Measurements from ENCODE around the gene SVOP. TPM values are rescaled to one million over a fixed set of nuclear protein-coding genes. Genes with fewer than 3 reads are reported as not detected.

Gene SVOP
- polyA plus RNA-seq, 2 of the 4 experiments (the other 2 are of a cell fraction) = not detected

DNA sequence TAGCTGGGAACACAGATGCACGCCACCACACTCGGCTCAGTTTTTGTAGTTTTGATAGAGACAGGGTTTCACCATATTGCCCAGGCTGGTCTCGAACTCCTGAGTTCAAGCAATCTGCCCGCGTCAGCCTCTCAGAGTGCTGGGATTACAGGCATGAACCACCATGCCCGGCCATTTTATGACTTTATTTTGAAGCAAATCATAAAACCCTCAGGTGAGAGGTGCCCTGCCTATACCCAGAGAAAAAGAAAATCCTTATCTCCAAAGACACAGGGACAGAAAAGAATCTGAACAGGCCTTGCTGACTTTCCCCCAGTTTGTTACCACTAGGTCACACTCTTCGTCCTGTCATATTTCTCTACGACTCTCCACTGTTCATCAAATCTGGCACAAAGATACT lies 92.2 kb downstream of the SVOP start:
- FAIRE-seq (no peak), DNase-seq (ENCODE audit: low read depth in 1 of 2, low spot score in 1 of 2) (no peak), ATAC-seq (no peak)
- Histone ChIP-seq H3K4me1 (no peaks in the 10 kb centered on the region), H3K4me2 (no peak overlapping the region), H3K27ac (no peak overlapping the region), H3K4me3 (no peak overlapping the region), H3K9me3 (no peaks in the 10 kb centered on the region)
- ChIA-PET POLR2A (no interaction called here), CTCF (interaction anchor here (1.1 kb wide), 1 partner anchor 22 kb away, joined by 6 read pairs; no protein-coding TSS in a partner anchor)
- 77% methylated on average over 8 of the region's 8 CpGs for WGBS (ENCODE audit: missing lambda C conversion rate)
- TF ChIP-seq POLR2A (IDR thresholded peaks at IDR 0.05; ENCODE audit: low read length) (no peak), GATA3 (IDR thresholded peaks at IDR 0.05; ENCODE audit: borderline replicate concordance) (no peak), EP300 (IDR thresholded peaks at IDR 0.05) (no peak), SMC3 (IDR thresholded peaks at IDR 0.05) (no peak), RARB (CRISPR knock-in tag; IDR thresholded peaks at IDR 0.05) (no peak), ZC3H11A (IDR thresholded peaks at IDR 0.05) (no peak), KDM5A (IDR thresholded peaks at IDR 0.05) (no peak), RNF2 (IDR thresholded peaks at IDR 0.05; ENCODE audit: borderline replicate concordance, low read depth) (no peak), JUNB (IDR thresholded peaks at IDR 0.05) (no peak), MAZ (IDR thresholded peaks at IDR 0.05; ENCODE audit: borderline replicate concordance, low read depth, low read length) (no peak), HOXA7 (CRISPR knock-in tag; IDR thresholded peaks at IDR 0.05) (no peak), ZSCAN20 (CRISPR knock-in tag; IDR thresholded peaks at IDR 0.05) (no peak), FOSB (CRISPR knock-in tag; IDR thresholded peaks at IDR 0.05) (no peak), SREBF2 (IDR thresholded peaks at IDR 0.05) (no peak), KDM1A (IDR thresholded peaks at IDR 0.05; ENCODE audit: low read depth) (no peak), ESRRA (IDR thresholded peaks at IDR 0.05; ENCODE audit: borderline replicate concordance, low read length) (no peak), MYC (IDR thresholded peaks at IDR 0.05; ENCODE audit: borderline replicate concordance, low read length) (no peak)
- TF ChIP-seq, protein P1, sequence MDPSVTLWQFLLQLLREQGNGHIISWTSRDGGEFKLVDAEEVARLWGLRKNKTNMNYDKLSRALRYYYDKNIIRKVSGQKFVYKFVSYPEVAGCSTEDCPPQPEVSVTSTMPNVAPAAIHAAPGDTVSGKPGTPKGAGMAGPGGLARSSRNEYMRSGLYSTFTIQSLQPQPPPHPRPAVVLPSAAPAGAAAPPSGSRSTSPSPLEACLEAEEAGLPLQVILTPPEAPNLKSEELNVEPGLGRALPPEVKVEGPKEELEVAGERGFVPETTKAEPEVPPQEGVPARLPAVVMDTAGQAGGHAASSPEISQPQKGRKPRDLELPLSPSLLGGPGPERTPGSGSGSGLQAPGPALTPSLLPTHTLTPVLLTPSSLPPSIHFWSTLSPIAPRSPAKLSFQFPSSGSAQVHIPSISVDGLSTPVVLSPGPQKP (IDR thresholded peaks at IDR 0.05; ENCODE audit: low read depth, low read length) = no peak
- TF ChIP-seq, protein P2, sequence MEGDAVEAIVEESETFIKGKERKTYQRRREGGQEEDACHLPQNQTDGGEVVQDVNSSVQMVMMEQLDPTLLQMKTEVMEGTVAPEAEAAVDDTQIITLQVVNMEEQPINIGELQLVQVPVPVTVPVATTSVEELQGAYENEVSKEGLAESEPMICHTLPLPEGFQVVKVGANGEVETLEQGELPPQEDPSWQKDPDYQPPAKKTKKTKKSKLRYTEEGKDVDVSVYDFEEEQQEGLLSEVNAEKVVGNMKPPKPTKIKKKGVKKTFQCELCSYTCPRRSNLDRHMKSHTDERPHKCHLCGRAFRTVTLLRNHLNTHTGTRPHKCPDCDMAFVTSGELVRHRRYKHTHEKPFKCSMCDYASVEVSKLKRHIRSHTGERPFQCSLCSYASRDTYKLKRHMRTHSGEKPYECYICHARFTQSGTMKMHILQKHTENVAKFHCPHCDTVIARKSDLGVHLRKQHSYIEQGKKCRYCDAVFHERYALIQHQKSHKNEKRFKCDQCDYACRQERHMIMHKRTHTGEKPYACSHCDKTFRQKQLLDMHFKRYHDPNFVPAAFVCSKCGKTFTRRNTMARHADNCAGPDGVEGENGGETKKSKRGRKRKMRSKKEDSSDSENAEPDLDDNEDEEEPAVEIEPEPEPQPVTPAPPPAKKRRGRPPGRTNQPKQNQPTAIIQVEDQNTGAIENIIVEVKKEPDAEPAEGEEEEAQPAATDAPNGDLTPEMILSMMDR (IDR thresholded peaks at IDR 0.05) = no peak
- TF ChIP-seq, protein P3, sequence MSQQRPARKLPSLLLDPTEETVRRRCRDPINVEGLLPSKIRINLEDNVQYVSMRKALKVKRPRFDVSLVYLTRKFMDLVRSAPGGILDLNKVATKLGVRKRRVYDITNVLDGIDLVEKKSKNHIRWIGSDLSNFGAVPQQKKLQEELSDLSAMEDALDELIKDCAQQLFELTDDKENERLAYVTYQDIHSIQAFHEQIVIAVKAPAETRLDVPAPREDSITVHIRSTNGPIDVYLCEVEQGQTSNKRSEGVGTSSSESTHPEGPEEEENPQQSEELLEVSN (IDR thresholded peaks at IDR 0.05; ENCODE audit: borderline replicate concordance, low read depth) = no peak

DNA sequence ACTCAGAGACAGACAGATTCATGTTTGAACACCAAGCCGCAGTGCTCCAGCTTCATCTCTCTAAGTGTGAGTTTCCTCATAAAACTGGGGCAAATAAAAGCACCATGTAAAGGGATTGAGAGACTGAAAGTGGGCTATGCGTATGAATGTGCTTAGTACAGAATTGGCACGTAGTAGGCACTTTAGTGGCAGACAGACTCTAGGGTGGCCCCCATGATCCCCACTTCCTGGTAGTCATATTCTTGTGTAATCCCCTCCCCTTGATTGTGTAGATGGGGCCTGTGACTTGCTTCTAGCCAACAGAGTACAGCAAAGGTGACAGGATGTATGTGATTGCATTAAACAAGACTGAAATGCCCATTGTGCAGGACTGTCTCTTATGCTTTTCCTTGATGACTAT lies 98.0 kb downstream of the SVOP start:
- CTCF ChIA-PET = no interaction called here
- TF ChIP-seq, protein P4, sequence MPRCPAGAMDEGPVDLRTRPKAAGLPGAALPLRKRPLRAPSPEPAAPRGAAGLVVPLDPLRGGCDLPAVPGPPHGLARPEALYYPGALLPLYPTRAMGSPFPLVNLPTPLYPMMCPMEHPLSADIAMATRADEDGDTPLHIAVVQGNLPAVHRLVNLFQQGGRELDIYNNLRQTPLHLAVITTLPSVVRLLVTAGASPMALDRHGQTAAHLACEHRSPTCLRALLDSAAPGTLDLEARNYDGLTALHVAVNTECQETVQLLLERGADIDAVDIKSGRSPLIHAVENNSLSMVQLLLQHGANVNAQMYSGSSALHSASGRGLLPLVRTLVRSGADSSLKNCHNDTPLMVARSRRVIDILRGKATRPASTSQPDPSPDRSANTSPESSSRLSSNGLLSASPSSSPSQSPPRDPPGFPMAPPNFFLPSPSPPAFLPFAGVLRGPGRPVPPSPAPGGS (IDR thresholded peaks at IDR 0.05) = no peak
- TF ChIP-seq SMC3 (IDR thresholded peaks at IDR 0.05) (no peak), HOXA7 (CRISPR knock-in tag; IDR thresholded peaks at IDR 0.05) (no peak), RARB (CRISPR knock-in tag; IDR thresholded peaks at IDR 0.05) (no peak), EHF (CRISPR knock-in tag; IDR thresholded peaks at IDR 0.05) (no peak), HOXB13 (CRISPR knock-in tag; IDR thresholded peaks at IDR 0.05; ENCODE audit: low read depth) (no peak), FOSB (CRISPR knock-in tag; IDR thresholded peaks at IDR 0.05) (no peak)
- H3K27ac ChIP-seq = no peak overlapping the region
- H3K4me2 ChIP-seq = no peak overlapping the region
- H3K4me3 ChIP-seq = no peak overlapping the region
- 27% methylated on average over 3 of the region's 3 CpGs for WGBS (ENCODE audit: missing lambda C conversion rate)
- no peaks in the 10 kb centered on the region for H3K4me1 ChIP-seq
- DNase-seq (ENCODE audit: low read depth in 1 of 2, low spot score in 1 of 2) (no peak), FAIRE-seq (no peak), ATAC-seq (no peak)
- H3K9me3 ChIP-seq = peaks cover 4% of the 10 kb centered on the region; the same call in 1 of the 3 replicates
- POLR2A ChIA-PET = no interaction called here
